Fibroblast of villous mesenchyme (primary cell): ENCODE results near the gene TBCE. TPM values are rescaled to one million over a fixed set of nuclear protein-coding genes. Genes with fewer than 3 reads are reported as not detected.

ENCODE experiments used
- DNase-seq: peaks from one replicate; pipeline ENCODE4 v3.0.0-alpha.2; 2010; ENCODE audit warnings: low read depth
- H3K4me3 ChIP-seq: 2 replicates; pipeline ENCODE4 v1.5.1; 2011; ENCODE audit warnings: low read depth, mild to moderate bottlenecking, low read length
- total RNA-seq: library from RNA; depleted of rRNA; stranded (reverse); fragments of >200 nt; gene quantifications from 2 replicates; pipeline ENCODE4 v1.2.3, GENCODE V29; 2012
- TF ChIP-seq, protein P1 (sequence below): IDR thresholded peaks from 2 replicates; pipeline ENCODE4 v1.5.1; 2012; ENCODE audit warnings: low read depth, mild to moderate bottlenecking, low read length; ENCODE audit not compliant: insufficient read depth

TBCE gene
- total RNA-seq, 1 donor = 28.5 TPM

GRCh38 chr1:235409042-235409820 lies 42.0 kb downstream of the TBCE start:
- peak; percentile 40 for DNase-seq
- H3K4me3 ChIP-seq = no peak overlapping the region
- TF ChIP-seq, protein P1, sequence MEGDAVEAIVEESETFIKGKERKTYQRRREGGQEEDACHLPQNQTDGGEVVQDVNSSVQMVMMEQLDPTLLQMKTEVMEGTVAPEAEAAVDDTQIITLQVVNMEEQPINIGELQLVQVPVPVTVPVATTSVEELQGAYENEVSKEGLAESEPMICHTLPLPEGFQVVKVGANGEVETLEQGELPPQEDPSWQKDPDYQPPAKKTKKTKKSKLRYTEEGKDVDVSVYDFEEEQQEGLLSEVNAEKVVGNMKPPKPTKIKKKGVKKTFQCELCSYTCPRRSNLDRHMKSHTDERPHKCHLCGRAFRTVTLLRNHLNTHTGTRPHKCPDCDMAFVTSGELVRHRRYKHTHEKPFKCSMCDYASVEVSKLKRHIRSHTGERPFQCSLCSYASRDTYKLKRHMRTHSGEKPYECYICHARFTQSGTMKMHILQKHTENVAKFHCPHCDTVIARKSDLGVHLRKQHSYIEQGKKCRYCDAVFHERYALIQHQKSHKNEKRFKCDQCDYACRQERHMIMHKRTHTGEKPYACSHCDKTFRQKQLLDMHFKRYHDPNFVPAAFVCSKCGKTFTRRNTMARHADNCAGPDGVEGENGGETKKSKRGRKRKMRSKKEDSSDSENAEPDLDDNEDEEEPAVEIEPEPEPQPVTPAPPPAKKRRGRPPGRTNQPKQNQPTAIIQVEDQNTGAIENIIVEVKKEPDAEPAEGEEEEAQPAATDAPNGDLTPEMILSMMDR = no peak

- no peak for DNase-seq
- TF ChIP-seq, protein P1 = no peak
- H3K4me3 ChIP-seq = no peak overlapping the region
Observed at GRCh38 chr1:235410467-235410866, 43.2 kb downstream of the TBCE start.

DNA sequence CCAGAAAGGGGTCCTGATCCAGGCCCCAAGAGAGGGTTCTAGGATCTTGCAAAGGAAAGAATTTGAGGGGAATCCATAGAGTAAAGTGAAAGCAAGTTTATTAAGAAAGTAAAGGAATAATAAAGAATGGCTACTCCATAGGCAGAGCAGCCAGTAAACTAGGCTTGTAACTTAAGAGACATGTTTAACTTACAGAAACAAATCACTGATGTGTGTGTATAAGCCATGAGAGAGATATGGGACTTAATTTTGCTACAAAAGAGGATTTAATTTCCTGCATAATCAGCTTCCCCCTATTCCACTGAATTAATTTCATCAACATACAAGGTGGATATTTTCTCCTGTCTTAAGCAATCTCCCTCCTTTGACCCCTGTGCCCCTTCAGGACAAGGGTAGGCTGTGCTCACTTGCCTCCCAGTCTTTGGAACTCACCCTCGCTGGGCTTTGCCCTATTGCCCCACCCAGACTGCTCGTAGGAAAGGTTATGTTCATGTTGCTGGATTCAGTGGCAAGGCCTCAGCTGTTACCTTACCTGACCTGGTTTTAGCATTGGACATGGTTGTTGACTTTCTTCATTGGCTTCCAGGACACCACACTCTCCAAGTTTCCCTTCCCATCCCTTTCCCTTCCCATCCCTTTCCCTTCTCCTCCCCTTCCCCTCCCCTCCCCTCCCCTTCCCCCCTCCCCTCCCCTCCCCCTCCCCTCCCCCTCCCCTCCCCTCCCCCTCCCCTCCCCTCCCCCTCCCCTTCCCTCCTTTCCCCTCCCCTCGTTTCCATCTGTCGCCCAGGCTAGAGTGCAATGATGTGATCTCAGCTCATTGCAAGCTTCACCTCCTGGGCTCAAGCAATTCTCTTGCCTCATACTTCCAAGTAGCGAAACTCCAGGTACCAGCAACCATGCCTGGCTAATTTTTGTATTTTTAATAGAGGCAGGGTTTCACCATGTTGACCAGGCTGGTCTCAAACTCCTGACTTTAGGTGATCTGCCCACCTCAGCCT lies 44.6 kb downstream of the TBCE start:
- no peak for DNase-seq
- TF ChIP-seq, protein P1 = no peak
- no peak overlapping the region for H3K4me3 ChIP-seq

- DNase-seq = peak; percentile 84
Observed at GRCh38 chr1:235415008-235415904, 48.0 kb downstream of the TBCE start.

DNA sequence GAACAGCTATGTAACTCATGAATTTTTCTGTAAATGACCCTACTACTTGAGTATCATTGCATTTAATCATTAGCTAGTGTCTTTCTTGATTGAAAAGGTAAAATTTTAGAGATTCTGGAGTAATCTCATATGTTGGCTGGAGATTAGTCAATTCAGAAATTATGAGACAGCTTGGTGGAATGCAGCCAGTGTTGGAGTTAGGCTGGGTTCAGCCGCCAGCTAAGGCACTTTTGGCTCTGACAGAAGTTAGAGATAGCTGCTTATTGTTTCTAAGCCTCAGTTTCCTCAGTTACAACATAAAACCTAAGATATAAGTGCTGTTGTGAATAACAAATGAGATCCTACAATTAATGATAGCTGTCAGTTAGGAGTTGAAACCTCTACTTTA lies 49.4 kb downstream of the TBCE start:
- no peak overlapping the region for H3K4me3 ChIP-seq
- no peak for DNase-seq
- TF ChIP-seq, protein P1 = no peak

More at GRCh38 chr1:235415008-235415904, 48.0 kb downstream of the TBCE start:
- TF ChIP-seq, protein P1 = peak; percentile 83
- H3K4me3 ChIP-seq = no peak overlapping the region
